GM19328 (cell line): ENCODE measurements around the gene SEMA3G.

Experiments
- ATAC-seq: cut with Tn5 transposase; IDR thresholded peaks from one replicate; pipeline ENCODE4 v1.9.1; 2021; ENCODE audit warnings: mild to moderate bottlenecking, moderate library complexity; ENCODE audit not compliant: unreplicated experiment

SEMA3G gene

GRCh38 chr3:52423173-52423572 lies 21.7 kb downstream of the SEMA3G start:
- ATAC-seq: no peak

- ATAC-seq: no peak
These were observed 22.2 kb downstream of the SEMA3G start for GRCh38 chr3:52422669-52423068.

GRCh38 chr3:52420388-52420787 lies 24.5 kb downstream of the SEMA3G start:
- no peak for ATAC-seq

GRCh38 chr3:52415800-52416199 lies 29.1 kb downstream of the SEMA3G start:
- ATAC-seq: no peak

- ATAC-seq: no peak
These were observed 36.4 kb downstream of the SEMA3G start for GRCh38 chr3:52408466-52408865.

GRCh38 chr3:52407779-52408178 lies 37.1 kb downstream of the SEMA3G start:
- no peak for ATAC-seq

- no peak for ATAC-seq
These were observed 38.0 kb downstream of the SEMA3G start for GRCh38 chr3:52406791-52407510.

GRCh38 chr3:52406231-52406661 lies 38.7 kb downstream of the SEMA3G start:
- ATAC-seq: no peak

GRCh38 chr3:52405601-52406110 lies 39.2 kb downstream of the SEMA3G start:
- ATAC-seq: no peak

- no peak for ATAC-seq
These were observed 39.8 kb downstream of the SEMA3G start for GRCh38 chr3:52405066-52405465.

- no peak for ATAC-seq
These were observed 40.5 kb downstream of the SEMA3G start for GRCh38 chr3:52404391-52404790.

GRCh38 chr3:52403955-52404354 lies 40.9 kb downstream of the SEMA3G start:
- ATAC-seq: no peak

- no peak for ATAC-seq
These were observed 41.5 kb downstream of the SEMA3G start for GRCh38 chr3:52403271-52403841.

GRCh38 chr3:52402706-52403270 lies 42.1 kb downstream of the SEMA3G start:
- no peak for ATAC-seq

GRCh38 chr3:52402101-52402521 lies 42.8 kb downstream of the SEMA3G start:
- ATAC-seq: no peak

- no peak for ATAC-seq
These were observed 43.4 kb downstream of the SEMA3G start for GRCh38 chr3:52401551-52401950.

- no peak for ATAC-seq
These were observed 43.9 kb downstream of the SEMA3G start for GRCh38 chr3:52401021-52401420.

- no peak for ATAC-seq
These were observed 44.6 kb downstream of the SEMA3G start for GRCh38 chr3:52400275-52400793.

- ATAC-seq: no peak
These were observed 45.3 kb downstream of the SEMA3G start for GRCh38 chr3:52399593-52399992.

GRCh38 chr3:52399131-52399530 lies 45.8 kb downstream of the SEMA3G start:
- no peak for ATAC-seq

- no peak for ATAC-seq
These were observed 46.2 kb downstream of the SEMA3G start for GRCh38 chr3:52398670-52399081.
